Heart right ventricle (tissue), 16 donors: ENCODE measurements around the gene MYOZ2. TPM values are rescaled to one million over a fixed set of nuclear protein-coding genes. Genes with fewer than 3 reads are reported as not detected.
A peak's percentile ranks its signal among the peaks of the same experiment; 100 is the strongest.

ENCODE experiments used
- ATAC-seq, 8 donors: fragments of 200-7000 bp; cut with Tn5 transposase; one replicate each; pipeline ENCODE4 v1.9.1; 2020; ENCODE audit warnings: mild to moderate bottlenecking in 8 of 8, moderate library complexity in 8 of 8, moderate number of reproducible peaks in 1 of 8
- DNase-seq, 2 donors: peaks; one replicate each; pipeline ENCODE4 v3.0.0-alpha.2; 2020
- H3K27ac ChIP-seq, 10 donors: fragments of 200-600 bp; sonication (generic) in 2 of 10; one replicate each; pipeline versions ENCODE4 v1.5.0 to v1.8.0; 2020 to 2022; ENCODE audit warnings: mild to moderate bottlenecking in 3 of 10
- H3K27me3 ChIP-seq, 7 donors: fragments of 200-600 bp; one replicate each; pipeline ENCODE4 v1.8.0; 2021 to 2022; ENCODE audit warnings: mild to moderate bottlenecking in 2 of 7
- H3K36me3 ChIP-seq, 9 donors: fragments of 200-600 bp; sonication (generic) in 1 of 9; one replicate each; pipeline versions ENCODE4 v1.5.0 to v1.8.0; 2020 to 2022; ENCODE audit warnings: mild to moderate bottlenecking in 2 of 9
- H3K4me1 ChIP-seq, 9 donors: fragments of 200-600 bp; sonication (generic) in 1 of 9; one replicate each; pipeline versions ENCODE4 v1.5.0 to v1.8.0; 2020 to 2022; ENCODE audit warnings: mild to moderate bottlenecking in 4 of 9
- H3K4me3 ChIP-seq, 10 donors: fragments of 200-600 bp; sonication (generic) in 2 of 10; one replicate each; pipeline versions ENCODE4 v1.5.0 to v1.8.0; 2020 to 2022; ENCODE audit warnings: mild to moderate bottlenecking in 7 of 10, moderate library complexity in 2 of 10
- H3K9me3 ChIP-seq, 11 donors: fragments of 200-600 bp in 10 of 11; sonication (generic) in 2 of 11; one replicate each; pipeline versions ENCODE4 v1.5.0 to v1.8.0; 2013 to 2022; ENCODE audit warnings: mild to moderate bottlenecking in 2 of 11, control low read depth in 1 of 11, moderate library complexity in 1 of 11
- WGBS, 2 donors: extraction: QIAGEN DNeasy Blood & Tissue Kit; methylation state at CpG; one replicate each; pipeline ENCODE4 v1.1.7; 2013; ENCODE audit warnings: inconsistent platforms in 1 of 2; 5-methylcytosine and 5-hydroxymethylcytosine counted together
- intact Hi-C, 10 donors: fragments of 100-400 bp; cut with DNase I; formaldehyde crosslinking; loops; one replicate each; pipeline versions ENCODE4 v1.11.1 to v1.14.2; 2022
- polyA plus RNA-seq, 2 donors: library from polyadenylated mRNA; stranded (reverse); fragments of 200-250 nt; gene quantifications; one replicate each; pipeline ENCODE4 v1.2.3, GENCODE V29; 2013
- total RNA-seq, 10 donors: library from RNA; stranded (reverse); fragmentation: NEBNext Ultra II Directional in 3 of 10; extraction: Animal tissue kit (Norgen Biotek cat#: 25700) in 3 of 10; gene quantifications; one replicate each; pipeline versions ENCODE4 v1.2.1 to v1.2.4, GENCODE V29; 2021 to 2023
- TF ChIP-seq, protein P1 (sequence below), 9 donors: fragments of 200-600 bp; sonication (generic) in 2 of 9; IDR thresholded peaks; one replicate each; pipeline versions ENCODE4 v1.5.0 to v1.8.0; 2021 to 2022; ENCODE audit warnings: antibody characterized with exemption in 9 of 9, mild to moderate bottlenecking in 5 of 9, moderate library complexity in 1 of 9
- donor health status: Arrhythmogenic right ventricular cardiomyopathy.
- donor health status: ischemic (EF 13 %, LVEDD 7.1; RV severe dilation, severe dysfunction).
- donor health status: healthy with polysubstance abuse.
- donor health status: DM: no; HTN: yes; CAD: no.
- donor health status: DM: no; HTN: no; CAD: no.
- donor health status: ischemic (EF 25% LVEDD 6.9; RV normal size, moderate dysfunction).
- donor health status: ischemic (EF 25% LVEDD 5.7; RV mildly dilated, moderate dysfunction).
- donor health status: healthy.
- donor health status: DM: yes; HTN: yes; CAD: no.
- donor health status: Ischemic cardiomyopathy.
- donor health status: ischemic (EF 35%, LVEDD 5.7; RV mildly dilated, moderate dysfunction).
- donor health status: nonischemic (EF 11% LVEDD 7.7; RV severe dilation, severe dysfunction).
- donor health status: DM: yes; HTN: yes; CAD: no.
- donor health status: PGD.
- donor health status: ischemic (EF 29% LVEDD 5.4; RV normal size, mild dysfunction).
- donor health status: nonischemic (EF 23%, LVEDD 6.1; RV moderate dilation, normal function).

MYOZ2 gene
- total and polyA plus RNA-seq, 12 donors = 231 to 1,008 (median 867) TPM

DNA sequence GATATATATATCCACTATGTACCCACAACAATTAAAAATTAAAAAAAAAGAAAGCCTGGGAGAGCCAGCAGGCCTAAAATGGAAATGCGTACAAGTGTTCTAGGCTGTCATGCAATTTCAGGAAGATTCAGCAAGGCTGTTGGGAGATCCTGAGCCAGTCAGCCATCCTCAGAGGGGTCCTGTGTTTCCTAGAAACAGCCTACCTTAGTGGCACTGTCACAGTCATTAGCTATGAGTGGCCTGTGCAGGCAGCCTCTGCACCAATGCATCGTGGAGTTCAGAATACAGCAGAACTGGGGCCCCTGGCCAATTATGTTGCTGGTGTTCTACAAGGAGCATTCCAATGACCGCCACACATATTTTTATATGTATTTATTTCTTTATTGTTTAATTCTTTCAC is 55.9 kb downstream of the MYOZ2 start:
- ATAC-seq (peak in 2 of 8 donors; percentile 32 to 51), DNase-seq (no peak)
- H3K9me3 ChIP-seq = peaks cover 0 to 11% (median 0%) of the 10 kb centered on the region in 11 donors
- TF ChIP-seq, protein P1, sequence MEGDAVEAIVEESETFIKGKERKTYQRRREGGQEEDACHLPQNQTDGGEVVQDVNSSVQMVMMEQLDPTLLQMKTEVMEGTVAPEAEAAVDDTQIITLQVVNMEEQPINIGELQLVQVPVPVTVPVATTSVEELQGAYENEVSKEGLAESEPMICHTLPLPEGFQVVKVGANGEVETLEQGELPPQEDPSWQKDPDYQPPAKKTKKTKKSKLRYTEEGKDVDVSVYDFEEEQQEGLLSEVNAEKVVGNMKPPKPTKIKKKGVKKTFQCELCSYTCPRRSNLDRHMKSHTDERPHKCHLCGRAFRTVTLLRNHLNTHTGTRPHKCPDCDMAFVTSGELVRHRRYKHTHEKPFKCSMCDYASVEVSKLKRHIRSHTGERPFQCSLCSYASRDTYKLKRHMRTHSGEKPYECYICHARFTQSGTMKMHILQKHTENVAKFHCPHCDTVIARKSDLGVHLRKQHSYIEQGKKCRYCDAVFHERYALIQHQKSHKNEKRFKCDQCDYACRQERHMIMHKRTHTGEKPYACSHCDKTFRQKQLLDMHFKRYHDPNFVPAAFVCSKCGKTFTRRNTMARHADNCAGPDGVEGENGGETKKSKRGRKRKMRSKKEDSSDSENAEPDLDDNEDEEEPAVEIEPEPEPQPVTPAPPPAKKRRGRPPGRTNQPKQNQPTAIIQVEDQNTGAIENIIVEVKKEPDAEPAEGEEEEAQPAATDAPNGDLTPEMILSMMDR (IDR thresholded peaks at IDR 0.05) = no peak
- H3K4me3 ChIP-seq = no peak overlapping the region
- WGBS, 2 donors = 94% methylated on average over 3 of the region's 3 CpGs
- H3K27me3 ChIP-seq = no peaks in the 10 kb centered on the region
- peaks cover 0 to 23% (median 4%) of the 10 kb centered on the region in 9 donors for H3K4me1 ChIP-seq
- no peak overlapping the region for H3K27ac ChIP-seq
- peaks cover 0 to 6% (median 0%) of the 10 kb centered on the region in 9 donors for H3K36me3 ChIP-seq
- intact Hi-C loops = no loop called here

DNA sequence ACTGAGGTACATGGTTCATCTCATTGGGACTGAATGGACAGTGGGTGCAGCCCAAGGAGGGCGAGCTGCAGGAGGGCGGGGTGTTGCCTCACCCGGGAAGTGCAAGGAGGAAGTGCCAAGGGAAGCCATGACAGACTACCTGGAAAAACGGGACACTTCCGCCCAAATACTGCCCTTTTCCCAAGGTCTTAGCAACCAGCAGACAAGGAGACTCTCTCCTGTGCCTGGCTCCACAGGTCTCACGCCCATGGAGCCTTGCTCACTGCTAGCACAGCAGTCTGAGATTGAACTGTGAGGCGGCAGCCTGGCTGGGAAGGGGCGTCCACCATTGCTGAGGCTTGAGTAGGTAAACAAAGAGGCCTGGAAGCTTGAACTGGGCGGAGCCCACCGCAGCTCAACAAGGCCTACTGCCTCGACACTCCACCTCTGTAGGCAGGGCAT is 62.2 kb downstream of the MYOZ2 start:
- Histone ChIP-seq H3K27me3 (no peaks in the 10 kb centered on the region), H3K27ac (no peak overlapping the region), H3K4me1 (no peaks in the 10 kb centered on the region), H3K4me3 (no peak overlapping the region), H3K36me3 (no peaks in the 10 kb centered on the region), H3K9me3 (peaks cover 0 to 23% (median 0%) of the 10 kb centered on the region in 11 donors)
- DNase-seq (no peak), ATAC-seq (no peak)
- intact Hi-C loops = no loop called here
- TF ChIP-seq, protein P1 (IDR thresholded peaks at IDR 0.05) = no peak
- WGBS, 2 donors = 91 to 93% methylated on average over 11 of the region's 11 CpGs

DNA sequence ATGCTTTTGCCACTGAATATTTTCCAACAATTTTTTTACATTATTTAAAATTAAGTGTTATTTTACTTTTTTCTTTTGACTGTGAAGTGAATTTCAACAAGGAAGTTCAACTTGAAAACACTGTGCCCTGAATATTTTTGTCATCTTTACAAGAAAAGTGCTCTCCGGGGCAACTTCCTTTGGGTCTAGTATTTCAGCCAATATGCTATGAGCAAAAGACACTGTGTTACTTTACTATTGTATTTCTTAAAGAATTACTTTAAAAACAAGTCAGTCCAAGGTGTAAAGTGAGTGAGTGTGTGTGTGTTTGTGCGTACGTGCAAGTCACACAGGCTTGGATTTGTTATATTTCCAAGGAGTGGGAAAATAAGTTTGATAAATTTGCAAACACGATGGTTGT is 69.3 kb downstream of the MYOZ2 start:
- DNase-seq (no peak), ATAC-seq (peak in 4 of 8 donors; percentile 24 to 66 (median 50))
- Histone ChIP-seq H3K36me3 (no peaks in the 10 kb centered on the region), H3K27ac (peak overlapping the region; percentile 50 to 86 (median 72)), H3K4me3 (peak overlapping the region in 2 of 10 donors; percentile 13 to 18), H3K4me1 (peaks cover 3 to 41% (median 34%) of the 10 kb centered on the region in 9 donors), H3K9me3 (peaks cover 0 to 4% (median 0%) of the 10 kb centered on the region in 11 donors), H3K27me3 (no peaks in the 10 kb centered on the region)
- WGBS, 2 donors = 54 to 55% methylated on average over 4 of the region's 4 CpGs
- TF ChIP-seq, protein P1 (IDR thresholded peaks at IDR 0.05) = no peak
- intact Hi-C loops = no loop called here

DNA sequence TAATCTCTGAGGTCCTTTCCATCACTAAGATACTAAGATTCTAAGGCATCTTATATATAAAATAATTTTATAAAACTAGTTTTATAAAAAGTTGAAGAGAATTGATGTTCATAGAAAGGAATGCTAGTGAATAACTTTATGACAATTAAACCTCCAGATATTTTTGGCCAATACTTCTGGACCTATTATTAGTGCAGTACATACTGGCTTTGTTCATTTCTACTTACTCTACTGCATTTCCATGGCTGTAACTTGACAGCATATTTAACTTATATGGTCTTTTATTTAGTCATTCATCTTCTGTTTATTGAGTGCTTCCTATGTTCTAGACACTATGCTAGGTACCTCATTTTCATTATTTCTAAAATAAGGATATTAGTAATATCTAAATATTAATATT is 70.1 kb downstream of the MYOZ2 start:
- TF ChIP-seq, protein P1 (IDR thresholded peaks at IDR 0.05) = no peak

More for the DNA sequence above, 70.1 kb downstream of the MYOZ2 start:
- peaks cover 3 to 41% (median 34%) of the 10 kb centered on the region in 9 donors for H3K4me1 ChIP-seq
- DNase-seq (no peak), ATAC-seq (peak in 3 of 8 donors; percentile 32 to 63 (median 35))
- H3K27me3 ChIP-seq = no peaks in the 10 kb centered on the region
- peaks cover 0 to 4% (median 0%) of the 10 kb centered on the region in 11 donors for H3K9me3 ChIP-seq
- no peak overlapping the region for H3K4me3 ChIP-seq
- H3K36me3 ChIP-seq = no peaks in the 10 kb centered on the region
- intact Hi-C loops = no loop called here
- peak overlapping the region; percentile 50 to 86 (median 72) for H3K27ac ChIP-seq
